BLaER1 (cell line): ENCODE data around the gene RGS12.
A peak's percentile ranks its signal among the peaks of the same experiment; 100 is the strongest.

Experiments used
- H3K27ac ChIP-seq: shearing (Covaris generic); formaldehyde crosslinking; 2 replicates; pipeline ENCODE4 v1.8.1; 2022
- H3K27me3 ChIP-seq: shearing (Covaris generic); formaldehyde crosslinking; 2 replicates; pipeline ENCODE4 v1.8.1; 2022
- H3K36me3 ChIP-seq: shearing (Covaris generic); formaldehyde crosslinking; 2 replicates; pipeline ENCODE4 v1.8.1; 2022
- H3K4me1 ChIP-seq: shearing (Covaris generic); formaldehyde crosslinking; 2 replicates; pipeline ENCODE4 v1.8.1; 2022
- H3K4me2 ChIP-seq: shearing (Covaris generic); formaldehyde crosslinking; 2 replicates; pipeline ENCODE4 v1.8.1; 2022
- H3K4me3 ChIP-seq: shearing (Covaris generic); formaldehyde crosslinking; 2 replicates; pipeline ENCODE4 v1.8.1; 2022
- H3K9ac ChIP-seq: shearing (Covaris generic); formaldehyde crosslinking; 2 replicates; pipeline ENCODE4 v1.8.1; 2022
- H3K9me3 ChIP-seq: shearing (Covaris generic); formaldehyde crosslinking; 2 replicates; pipeline ENCODE4 v1.8.1; 2022
- H4K20me1 ChIP-seq: shearing (Covaris generic); formaldehyde crosslinking; 2 replicates; pipeline ENCODE4 v1.8.1; 2022
- Cebpa-rat ChIP-seq: shearing (Covaris generic); IDR thresholded peaks from 2 replicates; pipeline ENCODE4 v1.8.1; 2022

RGS12 gene

GRCh38 chr4:3324093-3324815, 31.4 kb downstream of the RGS12 start:
- Histone ChIP-seq H3K4me1 (peaks cover 59% of the 10 kb centered on the region), H3K27ac (no peak overlapping the region), H3K9ac (no peak overlapping the region), H3K36me3 (peaks cover 96% of the 10 kb centered on the region), H3K27me3 (no peaks in the 10 kb centered on the region), H4K20me1 (peaks cover 98% of the 10 kb centered on the region), H3K4me2 (no peak overlapping the region), H3K9me3 (peaks cover 21% of the 10 kb centered on the region), H3K4me3 (no peak overlapping the region)
- no peak for TF ChIP-seq Cebpa-rat

GRCh38 chr4:3328814-3329663, 36.2 kb downstream of the RGS12 start:
- no peak for TF ChIP-seq Cebpa-rat

GRCh38 chr4:3329887-3330286, 37.1 kb downstream of the RGS12 start:
- H3K36me3 ChIP-seq: peaks cover 51% of the 10 kb centered on the region
- no peak for TF ChIP-seq Cebpa-rat
- peaks cover 6% of the 10 kb centered on the region; the same call in 1 of the 2 replicates for H3K9me3 ChIP-seq
- H4K20me1 ChIP-seq: peaks cover 98% of the 10 kb centered on the region
- peaks cover 67% of the 10 kb centered on the region for H3K4me1 ChIP-seq
- H3K27ac ChIP-seq: no peak overlapping the region
- H3K9ac ChIP-seq: no peak overlapping the region
- peak overlapping the region; percentile 3; the same call in 1 of the 2 replicates for H3K4me2 ChIP-seq
- no peak overlapping the region for H3K4me3 ChIP-seq
- H3K27me3 ChIP-seq: no peaks in the 10 kb centered on the region

More at GRCh38 chr4:3328814-3329663, 36.2 kb downstream of the RGS12 start:
- peaks cover 98% of the 10 kb centered on the region for H4K20me1 ChIP-seq
- no peak overlapping the region; the same call in 1 of the 2 replicates for H3K9ac ChIP-seq
- H3K36me3 ChIP-seq: peaks cover 59% of the 10 kb centered on the region
- no peak overlapping the region for H3K27ac ChIP-seq
- peaks cover 59% of the 10 kb centered on the region for H3K4me1 ChIP-seq
- H3K4me3 ChIP-seq: no peak overlapping the region
- H3K27me3 ChIP-seq: no peaks in the 10 kb centered on the region
- H3K9me3 ChIP-seq: peaks cover 13% of the 10 kb centered on the region
- peak overlapping the region; percentile 21; the same call in 1 of the 2 replicates for H3K4me2 ChIP-seq

GRCh38 chr4:3330707-3331106, 37.9 kb downstream of the RGS12 start:
- no peak overlapping the region for H3K4me3 ChIP-seq
- H3K36me3 ChIP-seq: peaks cover 43% of the 10 kb centered on the region
- H3K4me1 ChIP-seq: peaks cover 68% of the 10 kb centered on the region
- H3K9ac ChIP-seq: no peak overlapping the region
- H3K27ac ChIP-seq: no peak overlapping the region
- peaks cover 99% of the 10 kb centered on the region for H4K20me1 ChIP-seq
- no peak for TF ChIP-seq Cebpa-rat
- H3K4me2 ChIP-seq: 0 out of 2 replicates have a peak overlapping the region, but pooled peaks have one; percentile 3
- H3K27me3 ChIP-seq: no peaks in the 10 kb centered on the region
- no peaks in the 10 kb centered on the region for H3K9me3 ChIP-seq

- Histone ChIP-seq H3K36me3 (peaks cover 40% of the 10 kb centered on the region), H3K27ac (peak overlapping the region; percentile 16; the same call in 1 of the 2 replicates), H3K4me1 (peaks cover 71% of the 10 kb centered on the region), H4K20me1 (peaks cover 100% of the 10 kb centered on the region), H3K4me2 (no peak overlapping the region), H3K4me3 (no peak overlapping the region), H3K27me3 (no peaks in the 10 kb centered on the region), H3K9ac (no peak overlapping the region), H3K9me3 (no peaks in the 10 kb centered on the region)
- TF ChIP-seq Cebpa-rat: no peak
These were observed 38.9 kb downstream of the RGS12 start for GRCh38 chr4:3331511-3332394.

- H3K9ac ChIP-seq: no peak overlapping the region
- H3K4me2 ChIP-seq: no peak overlapping the region
- H3K27me3 ChIP-seq: no peaks in the 10 kb centered on the region
- H4K20me1 ChIP-seq: peaks cover 100% of the 10 kb centered on the region
- H3K36me3 ChIP-seq: peaks cover 40% of the 10 kb centered on the region
- no peaks in the 10 kb centered on the region for H3K9me3 ChIP-seq
- no peak overlapping the region for H3K4me3 ChIP-seq
- H3K27ac ChIP-seq: no peak overlapping the region
- H3K4me1 ChIP-seq: peaks cover 79% of the 10 kb centered on the region
- TF ChIP-seq Cebpa-rat: no peak
These were observed 39.7 kb downstream of the RGS12 start for GRCh38 chr4:3332498-3332897.

- no peaks in the 10 kb centered on the region for H3K27me3 ChIP-seq
- peaks cover 89% of the 10 kb centered on the region for H3K4me1 ChIP-seq
- H3K4me2 ChIP-seq: peak overlapping the region; percentile 84
- peak overlapping the region; percentile 65; the same call in 1 of the 2 replicates for H3K27ac ChIP-seq
- H3K4me3 ChIP-seq: no peak overlapping the region
- TF ChIP-seq Cebpa-rat: no peak
- H3K9me3 ChIP-seq: no peaks in the 10 kb centered on the region
- H3K9ac ChIP-seq: peak overlapping the region; percentile 56; the same call in 1 of the 2 replicates
- peaks cover 100% of the 10 kb centered on the region for H4K20me1 ChIP-seq
- peaks cover 33% of the 10 kb centered on the region for H3K36me3 ChIP-seq
These were observed 41.5 kb downstream of the RGS12 start for GRCh38 chr4:3334316-3334715.

GRCh38 chr4:3335385-3335784, 42.6 kb downstream of the RGS12 start:
- Histone ChIP-seq H3K36me3 (peaks cover 36% of the 10 kb centered on the region), H3K4me2 (peak overlapping the region; percentile 84), H4K20me1 (peaks cover 100% of the 10 kb centered on the region), H3K27ac (peak overlapping the region; percentile 65), H3K9me3 (no peaks in the 10 kb centered on the region), H3K27me3 (no peaks in the 10 kb centered on the region), H3K4me3 (no peak overlapping the region), H3K9ac (peak overlapping the region; percentile 56; the same call in 1 of the 2 replicates), H3K4me1 (peaks cover 89% of the 10 kb centered on the region)
- no peak for TF ChIP-seq Cebpa-rat

GRCh38 chr4:3335982-3336381, 43.2 kb downstream of the RGS12 start:
- peaks cover 89% of the 10 kb centered on the region for H3K4me1 ChIP-seq
- peak overlapping the region; percentile 84 for H3K4me2 ChIP-seq
- peak overlapping the region; percentile 56; the same call in 1 of the 2 replicates for H3K9ac ChIP-seq
- no peaks in the 10 kb centered on the region for H3K9me3 ChIP-seq
- H3K4me3 ChIP-seq: no peak overlapping the region
- no peaks in the 10 kb centered on the region for H3K27me3 ChIP-seq
- H3K36me3 ChIP-seq: peaks cover 36% of the 10 kb centered on the region
- peaks cover 100% of the 10 kb centered on the region for H4K20me1 ChIP-seq
- no peak for TF ChIP-seq Cebpa-rat
- H3K27ac ChIP-seq: peak overlapping the region; percentile 65
